K562 (cell line): ENCODE results near the gene NUTF2. TPM values are rescaled to one million over a fixed set of nuclear protein-coding genes. Genes with fewer than 3 reads are reported as not detected.
A peak's percentile ranks its signal among the peaks of the same experiment; 100 is the strongest.

Source experiments
- ELF4 ChIP-seq: fragments of 450-650 bp; formaldehyde crosslinking; IDR thresholded peaks from 2 replicates; pipeline ENCODE4 v1.4.0; 2022; ENCODE audit warnings: missing genetic modification characterization
- HMG20B ChIP-seq: fragments of 250-450 bp; sonication (Bioruptor Pico); IDR thresholded peaks from 2 replicates; pipeline ENCODE4 v1.5.0; 2021; ENCODE audit warnings: mild to moderate bottlenecking
- PCBP2 ChIP-seq: fragments of 200-400 bp; formaldehyde crosslinking; IDR thresholded peaks from 2 replicates; pipeline ENCODE4 v1.6.1; 2018; ENCODE audit warnings: low read length, low read depth, mild to moderate bottlenecking, moderate library complexity; ENCODE audit not compliant: poor library complexity, severe bottlenecking
- PHB2 ChIP-seq: fragments of 450-650 bp; IDR thresholded peaks from 2 replicates; pipeline ENCODE4 v1.6.1; 2017; ENCODE audit warnings: low read depth
- SP2 ChIP-seq: IDR thresholded peaks from 2 replicates; pipeline ENCODE4 v1.6.1; 2011; ENCODE audit warnings: mild to moderate bottlenecking, low read depth, low read length, moderate library complexity; ENCODE audit not compliant: poor library complexity, severe bottlenecking; ENCODE audit errors: extremely low read depth
- USF2 ChIP-seq: sonication (generic); formaldehyde crosslinking; IDR thresholded peaks from 2 replicates; pipeline ENCODE4 v1.5.0; 2020; ENCODE audit warnings: missing genetic modification reagents
- ZNF277 ChIP-seq: fragments of 250-450 bp; sonication (Bioruptor Pico); IDR thresholded peaks from 2 replicates; pipeline ENCODE4 v1.8.0; 2022; ENCODE audit warnings: inconsistent platforms, mild to moderate bottlenecking, moderate library complexity, borderline replicate concordance
- ZNF507 ChIP-seq: conservative IDR thresholded peaks from 2 replicates; pipeline ENCODE4 v1.6.1; 2017; ENCODE audit warnings: missing genetic modification characterization, missing compliant biosample characterization
- ZNF551 ChIP-seq: fragments of 250-450 bp; sonication (Bioruptor Pico); IDR thresholded peaks from 2 replicates; pipeline ENCODE4 v1.5.0; 2021; ENCODE audit warnings: mild to moderate bottlenecking, moderate library complexity
- ZNF830 ChIP-seq: fragments of 250-450 bp; sonication (Bioruptor Pico); IDR thresholded peaks from 2 replicates; pipeline ENCODE4 v1.5.0; 2021; ENCODE audit warnings: mild to moderate bottlenecking
- polyA plus RNA-seq, 8 experiments: library from polyadenylated mRNA; depleted of rRNA in 4 of 8; stranded (reverse) in 5 of 8; unstranded in 3 of 8; fragments of >200 nt; fragmentation: Nextera tagmentation in 2 of 8; fragmentation: Illumina TruSeq in 1 of 8; extraction: Ambion mirVana in 2 of 8; extraction: Trizol in 1 of 8; gene quantifications; 2 replicates each; pipeline versions ENCODE4 v1.2.1 to v1.2.3, GENCODE V29; 2011 to 2014; ENCODE audit warnings: inconsistent platforms in 1 of 8, missing spikeins in 1 of 8
- total RNA-seq, 7 experiments: library from RNA; depleted of rRNA in 6 of 7; stranded (reverse); fragments of >200 nt in 6 of 7; fragmentation: Illumina TruSeq in 2 of 7; extraction: Trizol in 2 of 7; gene quantifications; 2 replicates each; pipeline versions ENCODE4 v1.2.1 to v1.2.3, GENCODE V29; 2011 to 2021; ENCODE audit warnings: low replicate concordance in 1 of 7
- TF ChIP-seq, protein P1 (sequence below): fragments of 250-450 bp; sonication (Bioruptor Pico); IDR thresholded peaks from 2 replicates; pipeline ENCODE4 v1.8.0; 2022; ENCODE audit warnings: moderate library complexity, mild to moderate bottlenecking, inconsistent platforms
- TF ChIP-seq, protein P2 (sequence below): fragments of 200-800 bp; sonication (Bioruptor generic); IDR thresholded peaks from 2 replicates; pipeline ENCODE4 v1.6.1; 2017; ENCODE audit warnings: missing genetic modification characterization, missing compliant biosample characterization
- TF ChIP-seq, protein P3 (sequence below): sonication (generic); formaldehyde crosslinking; IDR thresholded peaks from 2 replicates; pipeline ENCODE4 v1.8.0; 2022; ENCODE audit warnings: missing genetic modification reagents, mild to moderate bottlenecking, moderate library complexity, borderline replicate concordance
- TF ChIP-seq, protein P4 (sequence below): fragments of 150-350 bp; IDR thresholded peaks from 2 replicates; pipeline ENCODE4 v1.6.1; 2014; ENCODE audit warnings: low read depth, mild to moderate bottlenecking, low read length, borderline replicate concordance
- TF ChIP-seq, protein P5 (sequence below): fragments of 250-450 bp; sonication (Bioruptor Pico); IDR thresholded peaks from 2 replicates; pipeline ENCODE4 v1.4.0; 2020

The NUTF2 gene
- total and polyA plus RNA-seq, 9 of the 15 experiments (the other 6 are each of a cell fraction or from before 2014, with no cell fraction given) = 106 to 248 (median 147) TPM

DNA sequence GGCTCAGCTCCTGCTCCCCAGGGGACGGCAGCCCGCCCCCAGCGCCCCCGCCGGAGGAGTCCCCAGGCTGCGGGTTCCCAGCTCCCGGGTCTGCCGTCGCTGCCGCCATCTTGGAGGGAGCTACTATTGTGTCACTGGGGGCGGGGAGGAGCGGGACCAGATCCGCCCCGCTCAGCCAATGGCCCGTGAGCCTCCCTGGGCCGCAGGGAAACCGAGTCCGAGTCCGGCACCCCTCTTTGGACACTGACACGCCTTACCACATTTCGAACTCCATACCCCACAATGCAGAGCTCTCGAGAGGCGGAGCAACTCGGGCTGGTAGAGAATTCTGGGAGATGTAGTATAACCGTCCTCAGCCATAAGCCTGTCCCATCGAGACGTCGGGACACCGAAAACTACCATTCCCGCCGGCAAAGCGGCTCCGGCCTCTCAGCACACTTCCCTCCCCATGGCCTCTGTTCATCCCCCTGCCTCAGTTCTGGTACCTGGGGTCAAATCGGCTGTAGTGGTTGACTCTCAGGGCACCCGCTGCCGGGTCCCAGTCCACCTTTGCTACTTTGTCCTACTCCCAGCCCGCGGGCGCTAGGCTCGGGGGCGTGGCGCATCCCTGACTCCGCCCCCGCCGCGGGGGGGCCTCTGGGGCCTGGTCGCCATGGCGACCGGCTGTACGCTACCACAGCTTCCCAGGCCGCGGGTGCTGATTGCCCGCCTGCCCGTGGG is 40.1 kb upstream of the NUTF2 start, which contains the start of the genes RANBP10 and TSNAXIP1 (continued):
- TF ChIP-seq, protein P1, sequence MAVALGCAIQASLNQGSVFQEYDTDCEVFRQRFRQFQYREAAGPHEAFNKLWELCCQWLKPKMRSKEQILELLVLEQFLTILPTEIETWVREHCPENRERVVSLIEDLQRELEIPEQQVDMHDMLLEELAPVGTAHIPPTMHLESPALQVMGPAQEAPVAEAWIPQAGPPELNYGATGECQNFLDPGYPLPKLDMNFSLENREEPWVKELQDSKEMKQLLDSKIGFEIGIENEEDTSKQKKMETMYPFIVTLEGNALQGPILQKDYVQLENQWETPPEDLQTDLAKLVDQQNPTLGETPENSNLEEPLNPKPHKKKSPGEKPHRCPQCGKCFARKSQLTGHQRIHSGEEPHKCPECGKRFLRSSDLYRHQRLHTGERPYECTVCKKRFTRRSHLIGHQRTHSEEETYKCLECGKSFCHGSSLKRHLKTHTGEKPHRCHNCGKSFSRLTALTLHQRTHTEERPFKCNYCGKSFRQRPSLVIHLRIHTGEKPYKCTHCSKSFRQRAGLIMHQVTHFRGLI (CRISPR knock-in tag) = peak; percentile 14; the same call in 1 of the 2 replicates
- TF ChIP-seq SP2 = no peak
- no peak for TF ChIP-seq ZNF830 (CRISPR knock-in tag)
- no peak for TF ChIP-seq HMG20B
- TF ChIP-seq, protein P2, sequence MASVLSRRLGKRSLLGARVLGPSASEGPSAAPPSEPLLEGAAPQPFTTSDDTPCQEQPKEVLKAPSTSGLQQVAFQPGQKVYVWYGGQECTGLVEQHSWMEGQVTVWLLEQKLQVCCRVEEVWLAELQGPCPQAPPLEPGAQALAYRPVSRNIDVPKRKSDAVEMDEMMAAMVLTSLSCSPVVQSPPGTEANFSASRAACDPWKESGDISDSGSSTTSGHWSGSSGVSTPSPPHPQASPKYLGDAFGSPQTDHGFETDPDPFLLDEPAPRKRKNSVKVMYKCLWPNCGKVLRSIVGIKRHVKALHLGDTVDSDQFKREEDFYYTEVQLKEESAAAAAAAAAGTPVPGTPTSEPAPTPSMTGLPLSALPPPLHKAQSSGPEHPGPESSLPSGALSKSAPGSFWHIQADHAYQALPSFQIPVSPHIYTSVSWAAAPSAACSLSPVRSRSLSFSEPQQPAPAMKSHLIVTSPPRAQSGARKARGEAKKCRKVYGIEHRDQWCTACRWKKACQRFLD (CRISPR knock-in tag) = peak; percentile 99
- TF ChIP-seq, protein P3, sequence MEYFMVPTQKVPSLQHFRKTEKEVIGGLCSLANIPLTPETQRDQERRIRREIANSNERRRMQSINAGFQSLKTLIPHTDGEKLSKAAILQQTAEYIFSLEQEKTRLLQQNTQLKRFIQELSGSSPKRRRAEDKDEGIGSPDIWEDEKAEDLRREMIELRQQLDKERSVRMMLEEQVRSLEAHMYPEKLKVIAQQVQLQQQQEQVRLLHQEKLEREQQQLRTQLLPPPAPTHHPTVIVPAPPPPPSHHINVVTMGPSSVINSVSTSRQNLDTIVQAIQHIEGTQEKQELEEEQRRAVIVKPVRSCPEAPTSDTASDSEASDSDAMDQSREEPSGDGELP (CRISPR knock-in tag) = peak; percentile 69; the same call in 1 of the 2 replicates
- no peak for TF ChIP-seq ZNF551 (CRISPR knock-in tag)
- TF ChIP-seq ZNF507 = no peak
- TF ChIP-seq ELF4 (CRISPR knock-in tag) = peak; percentile 49
- TF ChIP-seq, protein P4, sequence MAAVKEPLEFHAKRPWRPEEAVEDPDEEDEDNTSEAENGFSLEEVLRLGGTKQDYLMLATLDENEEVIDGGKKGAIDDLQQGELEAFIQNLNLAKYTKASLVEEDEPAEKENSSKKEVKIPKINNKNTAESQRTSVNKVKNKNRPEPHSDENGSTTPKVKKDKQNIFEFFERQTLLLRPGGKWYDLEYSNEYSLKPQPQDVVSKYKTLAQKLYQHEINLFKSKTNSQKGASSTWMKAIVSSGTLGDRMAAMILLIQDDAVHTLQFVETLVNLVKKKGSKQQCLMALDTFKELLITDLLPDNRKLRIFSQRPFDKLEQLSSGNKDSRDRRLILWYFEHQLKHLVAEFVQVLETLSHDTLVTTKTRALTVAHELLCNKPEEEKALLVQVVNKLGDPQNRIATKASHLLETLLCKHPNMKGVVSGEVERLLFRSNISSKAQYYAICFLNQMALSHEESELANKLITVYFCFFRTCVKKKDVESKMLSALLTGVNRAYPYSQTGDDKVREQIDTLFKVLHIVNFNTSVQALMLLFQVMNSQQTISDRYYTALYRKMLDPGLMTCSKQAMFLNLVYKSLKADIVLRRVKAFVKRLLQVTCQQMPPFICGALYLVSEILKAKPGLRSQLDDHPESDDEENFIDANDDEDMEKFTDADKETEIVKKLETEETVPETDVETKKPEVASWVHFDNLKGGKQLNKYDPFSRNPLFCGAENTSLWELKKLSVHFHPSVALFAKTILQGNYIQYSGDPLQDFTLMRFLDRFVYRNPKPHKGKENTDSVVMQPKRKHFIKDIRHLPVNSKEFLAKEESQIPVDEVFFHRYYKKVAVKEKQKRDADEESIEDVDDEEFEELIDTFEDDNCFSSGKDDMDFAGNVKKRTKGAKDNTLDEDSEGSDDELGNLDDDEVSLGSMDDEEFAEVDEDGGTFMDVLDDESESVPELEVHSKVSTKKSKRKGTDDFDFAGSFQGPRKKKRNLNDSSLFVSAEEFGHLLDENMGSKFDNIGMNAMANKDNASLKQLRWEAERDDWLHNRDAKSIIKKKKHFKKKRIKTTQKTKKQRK = no peak
- TF ChIP-seq ZNF277 = no peak
- TF ChIP-seq, protein P5, sequence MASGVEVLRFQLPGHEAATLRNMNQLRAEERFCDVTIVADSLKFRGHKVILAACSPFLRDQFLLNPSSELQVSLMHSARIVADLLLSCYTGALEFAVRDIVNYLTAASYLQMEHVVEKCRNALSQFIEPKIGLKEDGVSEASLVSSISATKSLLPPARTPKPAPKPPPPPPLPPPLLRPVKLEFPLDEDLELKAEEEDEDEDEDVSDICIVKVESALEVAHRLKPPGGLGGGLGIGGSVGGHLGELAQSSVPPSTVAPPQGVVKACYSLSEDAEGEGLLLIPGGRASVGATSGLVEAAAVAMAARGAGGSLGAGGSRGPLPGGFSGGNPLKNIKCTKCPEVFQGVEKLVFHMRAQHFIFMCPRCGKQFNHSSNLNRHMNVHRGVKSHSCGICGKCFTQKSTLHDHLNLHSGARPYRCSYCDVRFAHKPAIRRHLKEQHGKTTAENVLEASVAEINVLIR (CRISPR knock-in tag) = peak; percentile 67; the same call in 1 of the 2 replicates
- no peak for TF ChIP-seq USF2 (CRISPR knock-in tag)
- no peak for TF ChIP-seq PHB2
- TF ChIP-seq PCBP2 = no peak
